Measurements from ENCODE around the gene ACTN3.
"Not testable (repeated sequence)": the region's sequence is repeated elsewhere in the genome, so short reads cannot be mapped to it uniquely, and the experiment has no call there.

DNA sequence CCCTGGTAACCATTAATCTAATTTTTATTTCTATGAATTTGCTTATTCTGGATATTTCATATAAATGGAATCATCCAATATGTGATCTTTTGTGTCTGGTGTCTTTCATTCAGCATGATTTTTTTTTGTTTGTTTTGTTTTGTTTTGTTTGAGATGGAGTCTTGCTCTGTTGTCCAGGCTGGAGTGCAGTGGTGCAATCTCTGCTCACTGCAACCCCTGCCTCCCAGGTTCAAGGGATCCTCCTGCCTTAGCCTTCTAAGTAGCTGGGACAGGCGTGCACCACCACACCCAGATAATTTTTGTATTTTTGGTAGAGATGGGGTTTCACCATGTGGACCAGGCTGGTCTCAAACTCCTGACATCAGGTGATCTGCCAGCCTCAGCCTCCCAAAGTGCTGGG, 38.7 kb downstream of the ACTN3 start:
- TF ChIP-seq, protein P1, sequence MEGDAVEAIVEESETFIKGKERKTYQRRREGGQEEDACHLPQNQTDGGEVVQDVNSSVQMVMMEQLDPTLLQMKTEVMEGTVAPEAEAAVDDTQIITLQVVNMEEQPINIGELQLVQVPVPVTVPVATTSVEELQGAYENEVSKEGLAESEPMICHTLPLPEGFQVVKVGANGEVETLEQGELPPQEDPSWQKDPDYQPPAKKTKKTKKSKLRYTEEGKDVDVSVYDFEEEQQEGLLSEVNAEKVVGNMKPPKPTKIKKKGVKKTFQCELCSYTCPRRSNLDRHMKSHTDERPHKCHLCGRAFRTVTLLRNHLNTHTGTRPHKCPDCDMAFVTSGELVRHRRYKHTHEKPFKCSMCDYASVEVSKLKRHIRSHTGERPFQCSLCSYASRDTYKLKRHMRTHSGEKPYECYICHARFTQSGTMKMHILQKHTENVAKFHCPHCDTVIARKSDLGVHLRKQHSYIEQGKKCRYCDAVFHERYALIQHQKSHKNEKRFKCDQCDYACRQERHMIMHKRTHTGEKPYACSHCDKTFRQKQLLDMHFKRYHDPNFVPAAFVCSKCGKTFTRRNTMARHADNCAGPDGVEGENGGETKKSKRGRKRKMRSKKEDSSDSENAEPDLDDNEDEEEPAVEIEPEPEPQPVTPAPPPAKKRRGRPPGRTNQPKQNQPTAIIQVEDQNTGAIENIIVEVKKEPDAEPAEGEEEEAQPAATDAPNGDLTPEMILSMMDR (IDR thresholded peaks at IDR 0.05): not testable (repeated sequence)
- not testable (repeated sequence) for TF ChIP-seq POLR2A (IDR thresholded peaks at IDR 0.05)

All from testis (tissue), 2 donors.